Activated T-helper 1 cell treated with anti-CD3 and anti-CD28 coated beads, Interleukin-2, amount 50 U/mL, for 16 hours (primary cell): Measurements from ENCODE around the gene CRMP1.
"Not testable (repeated sequence)": the region's sequence is repeated elsewhere in the genome, so short reads cannot be mapped to it uniquely, and the experiment has no call there.

ENCODE experiments used
- DNase-seq, 2 donors: peaks; one replicate each; pipeline ENCODE4 v3.0.0-alpha.2; 2020; ENCODE audit warnings: low read depth in 1 of 2, low spot score in 1 of 2

Gene CRMP1

GRCh38 chr4:5824635-5825034 lies 68.3 kb downstream of the CRMP1 start:
- DNase-seq = no peak

GRCh38 chr4:5824227-5824626 lies 68.7 kb downstream of the CRMP1 start:
- no peak for DNase-seq

DNA sequence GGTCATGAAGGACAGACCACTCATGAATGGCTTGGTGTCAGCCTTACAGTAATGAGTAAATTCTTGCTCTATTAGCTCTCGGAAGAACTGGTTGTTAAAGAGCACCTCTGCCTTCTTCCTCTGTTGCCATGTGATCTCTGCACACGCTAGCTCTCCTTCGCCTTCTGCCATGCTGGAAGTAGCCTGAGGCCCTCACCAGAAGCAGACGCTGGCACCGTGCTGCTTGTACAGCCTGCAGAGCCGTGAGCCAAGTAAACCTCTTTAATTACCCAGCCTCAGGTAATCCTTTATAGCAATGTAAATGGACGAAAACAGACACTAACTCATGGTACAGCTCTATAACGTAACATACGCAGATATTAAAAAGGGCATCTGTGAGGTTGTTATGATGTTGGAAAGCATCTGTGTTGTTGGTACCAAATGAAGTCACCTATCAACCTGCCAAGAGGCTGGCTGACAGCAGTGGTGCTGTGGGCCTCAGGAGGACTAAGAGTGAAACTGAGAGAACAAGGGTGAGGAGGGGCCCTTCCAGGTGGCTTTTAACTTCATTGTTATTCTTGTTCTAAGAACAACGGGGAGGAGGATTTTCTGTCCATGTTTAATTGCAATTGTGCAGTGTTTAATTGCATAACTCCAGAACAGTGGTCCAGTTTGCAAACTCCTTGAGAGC lies 69.2 kb downstream of the CRMP1 start:
- no peak for DNase-seq

GRCh38 chr4:5822619-5823018 lies 70.3 kb downstream of the CRMP1 start:
- no peak for DNase-seq

DNA sequence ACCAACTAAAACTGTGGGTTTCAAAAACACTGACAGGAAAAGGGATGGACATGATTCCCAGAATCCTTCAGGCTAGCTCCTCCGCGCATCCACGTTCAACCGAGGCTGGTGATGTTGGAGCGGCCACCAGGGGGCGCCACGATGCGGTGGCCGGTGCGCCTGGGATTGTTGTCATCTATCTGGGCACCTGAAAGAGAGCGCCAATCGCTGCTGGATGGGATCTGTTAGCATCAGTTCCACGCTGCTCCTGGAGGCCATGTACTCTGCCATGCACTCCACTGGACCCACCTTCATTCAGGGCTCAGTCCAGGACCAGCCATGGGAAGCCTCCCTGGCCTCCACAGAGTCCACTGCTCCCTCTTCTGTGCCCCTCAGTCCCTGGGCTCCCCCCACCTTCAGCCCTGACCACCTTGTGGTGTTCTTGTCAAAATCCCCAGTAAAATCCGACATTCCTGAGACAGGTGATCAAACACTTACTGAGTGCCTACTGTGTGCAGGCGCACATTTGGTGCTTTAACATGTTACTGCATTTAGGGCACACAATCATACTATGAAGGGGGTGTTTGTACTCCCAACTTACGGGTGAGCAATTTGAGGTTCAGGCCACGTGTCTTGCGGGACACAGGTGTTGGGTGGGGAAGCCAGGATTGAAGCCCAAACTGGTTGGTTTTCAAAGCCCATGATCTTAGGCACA lies 71.1 kb downstream of the CRMP1 start:
- DNase-seq = no peak

- no peak for DNase-seq
Observed at GRCh38 chr4:5816851-5817375, 76.0 kb downstream of the CRMP1 start.

DNA sequence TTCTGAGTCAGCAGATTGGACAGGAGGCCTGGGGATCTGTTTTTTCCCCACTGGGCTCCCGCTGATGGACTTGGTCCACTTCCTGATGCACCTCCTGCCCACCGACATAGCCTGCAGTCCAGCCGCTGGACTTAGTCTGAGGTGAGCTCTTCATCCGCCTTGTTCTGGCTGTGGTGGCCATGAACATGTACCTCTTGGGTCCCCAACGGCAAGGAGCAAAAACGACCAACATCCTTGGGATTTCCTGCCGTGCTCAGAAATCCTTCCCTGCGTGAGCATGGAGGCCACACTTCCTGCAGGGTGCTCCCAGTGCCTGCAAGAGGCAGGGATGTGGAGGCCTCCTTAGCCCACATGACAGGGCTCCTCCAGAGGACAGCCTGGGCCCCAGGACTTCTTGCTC lies 76.8 kb downstream of the CRMP1 start:
- no peak for DNase-seq

DNA sequence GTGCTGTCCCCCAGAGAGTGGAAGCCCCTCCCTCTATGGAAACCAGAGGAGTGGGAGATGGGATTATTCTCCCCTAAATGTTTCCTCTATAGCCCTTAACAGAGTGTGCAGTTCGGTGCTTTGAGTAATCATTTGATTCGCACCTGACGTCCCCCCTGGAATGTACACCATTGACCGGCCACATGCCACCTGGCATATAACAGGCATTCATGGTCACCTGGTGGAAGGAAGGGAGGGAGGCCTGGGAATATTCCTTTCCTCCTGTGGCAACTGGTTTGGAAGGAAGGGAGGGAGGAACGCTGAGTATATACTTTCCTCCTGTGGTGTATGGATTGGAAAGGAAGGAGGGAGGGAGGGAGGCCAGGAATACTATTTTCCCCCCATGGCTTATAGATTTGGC lies 77.2 kb downstream of the CRMP1 start:
- DNase-seq = no peak

DNA sequence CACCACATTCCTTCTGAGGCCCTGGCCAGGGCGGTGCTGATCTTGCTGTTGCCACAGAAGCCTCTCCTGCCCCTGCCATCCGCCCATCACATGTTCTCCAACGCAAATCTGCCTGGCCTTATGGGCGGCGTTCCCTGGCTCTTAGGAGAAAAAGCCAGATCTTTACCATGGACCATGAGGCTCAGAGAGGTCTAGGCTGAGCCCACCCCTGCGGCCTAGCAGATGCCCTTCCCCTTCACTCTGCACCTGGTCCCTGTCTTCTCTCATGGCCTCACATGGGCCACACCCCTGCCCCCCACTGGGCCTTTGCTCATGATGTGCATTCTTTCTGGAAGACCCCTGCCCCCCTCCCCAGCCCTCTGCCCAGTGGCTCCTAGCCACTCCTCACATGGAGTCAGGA lies 78.5 kb downstream of the CRMP1 start:
- DNase-seq = no peak

- DNase-seq = no peak
Observed at GRCh38 chr4:5813882-5814255, 79.0 kb downstream of the CRMP1 start.

DNA sequence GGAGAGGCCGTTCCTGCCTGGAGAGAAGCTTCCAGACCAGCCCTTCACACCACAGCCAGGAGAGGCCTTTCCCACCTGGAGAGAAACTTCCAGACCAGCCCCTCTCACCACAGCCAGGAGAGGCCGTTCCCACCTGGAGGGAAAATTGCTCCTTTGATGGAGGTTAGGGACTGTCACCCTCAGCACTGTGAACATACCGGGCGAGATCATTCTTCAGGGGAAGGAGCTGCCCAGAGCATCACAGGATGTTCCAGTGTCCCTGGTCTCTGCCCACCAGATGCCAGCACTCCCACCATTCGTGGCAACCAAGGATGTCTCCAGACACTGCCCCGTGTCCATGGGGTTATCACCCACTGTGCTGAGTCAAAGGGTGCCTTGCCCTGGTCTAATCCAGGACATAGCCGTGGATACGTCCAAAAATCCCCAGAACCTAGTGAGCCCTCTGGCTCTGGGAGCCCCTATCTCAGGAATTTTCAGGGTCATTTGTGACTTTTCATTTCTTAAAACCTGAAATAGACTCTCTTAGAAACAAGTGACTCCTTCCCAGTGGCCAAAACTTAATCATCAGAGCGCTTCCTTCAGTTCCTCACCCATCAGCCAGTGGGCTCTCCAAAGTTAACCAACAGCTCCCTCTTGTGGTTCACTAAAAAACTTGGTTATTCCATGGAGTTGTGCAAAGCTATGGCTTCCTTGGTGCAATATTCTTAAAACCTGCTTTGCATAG lies 80.2 kb downstream of the CRMP1 start:
- DNase-seq = no peak

GRCh38 chr4:5812057-5812456 lies 80.8 kb downstream of the CRMP1 start:
- not testable (repeated sequence) for DNase-seq

GRCh38 chr4:5810770-5811430 lies 82.0 kb downstream of the CRMP1 start:
- DNase-seq = no peak

DNA sequence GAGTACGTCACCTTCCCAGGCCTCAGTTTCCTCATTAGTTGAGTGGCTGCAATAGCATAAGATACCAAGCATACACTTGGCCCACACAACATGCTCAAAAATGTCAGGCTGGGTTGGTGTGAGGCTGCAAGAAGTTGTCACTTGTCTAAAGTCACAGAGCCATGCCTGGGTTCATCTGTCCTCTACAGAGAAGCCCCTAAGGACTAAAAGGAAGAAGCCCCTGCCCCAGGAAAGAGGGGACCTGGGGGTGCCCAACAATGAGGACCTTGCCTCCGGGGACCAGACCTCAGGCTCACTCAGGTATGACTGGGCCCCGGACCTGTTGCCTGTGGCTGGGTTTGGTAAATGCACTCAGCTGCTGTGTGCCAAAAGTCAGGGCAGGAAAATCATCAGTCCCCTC lies 82.7 kb downstream of the CRMP1 start:
- no peak for DNase-seq

DNA sequence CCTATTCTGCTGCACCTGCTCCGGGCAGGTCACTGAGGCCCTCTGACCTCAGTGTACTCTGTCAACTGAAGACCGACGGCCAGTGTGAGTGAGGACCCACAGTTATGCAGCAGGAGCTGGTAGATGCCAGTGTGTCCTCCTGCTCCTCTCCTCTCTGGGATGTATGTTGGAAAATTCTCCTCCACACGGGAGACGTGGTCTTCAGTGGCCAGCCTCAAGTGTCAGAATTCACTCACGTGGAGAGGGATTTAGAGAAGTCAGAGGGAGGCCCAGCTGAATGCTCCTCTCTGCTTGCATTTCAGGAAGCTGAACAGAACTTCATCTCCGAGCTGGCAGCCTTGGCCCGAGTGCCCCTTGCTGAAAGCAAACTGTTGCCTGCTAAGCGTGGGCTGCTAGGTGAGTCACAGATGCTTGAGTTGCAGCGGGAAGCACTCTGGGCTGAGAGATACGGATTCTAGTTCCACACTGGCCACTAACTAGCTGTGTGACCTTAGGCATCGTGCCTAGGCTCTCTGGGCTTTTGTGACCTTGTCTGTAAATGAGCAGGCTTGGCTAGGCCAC lies 83.6 kb downstream of the CRMP1 start:
- DNase-seq = no peak

- no peak for DNase-seq
Observed at GRCh38 chr4:5808081-5808741, 84.7 kb downstream of the CRMP1 start.

GRCh38 chr4:5805270-5805669 lies 87.6 kb downstream of the CRMP1 start:
- DNase-seq = no peak

DNA sequence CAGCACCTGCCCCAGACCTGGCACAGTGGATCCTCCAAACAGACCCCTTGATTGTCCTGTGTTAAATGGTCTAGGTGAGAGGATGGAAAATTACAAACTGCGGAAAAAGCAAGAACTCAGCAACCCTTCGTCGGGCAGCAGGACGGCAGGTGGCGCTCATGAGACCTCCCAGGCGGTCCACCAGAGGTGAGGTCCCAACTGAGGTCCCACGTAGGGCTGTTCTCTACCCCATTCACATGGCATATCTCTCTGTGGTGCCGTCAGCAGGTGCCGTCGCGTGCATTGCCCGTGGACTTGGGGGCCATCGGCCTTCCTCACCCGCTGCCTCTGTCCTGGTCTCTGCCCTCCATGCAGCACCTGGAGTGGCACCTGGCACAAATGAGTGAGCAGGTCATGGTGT lies 88.2 kb downstream of the CRMP1 start:
- no peak for DNase-seq

DNA sequence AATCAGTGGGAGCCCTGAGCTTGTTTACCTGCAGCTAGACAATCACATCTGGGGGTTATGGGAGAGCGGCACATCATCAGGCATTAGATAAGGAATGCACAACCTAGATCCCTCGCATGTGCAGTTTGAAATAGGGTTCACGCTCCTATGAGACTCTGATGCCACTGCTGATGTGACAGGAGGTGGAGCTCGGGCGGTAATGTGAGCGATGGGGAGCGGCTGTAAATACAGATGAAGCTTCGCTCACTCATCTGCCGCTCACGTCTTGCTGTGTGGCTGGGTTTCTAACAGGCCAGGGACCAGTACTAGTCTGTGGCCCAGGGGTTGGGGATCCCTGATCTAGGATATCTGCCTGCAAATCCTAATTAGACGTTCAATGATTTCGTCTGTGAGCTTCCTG lies 90.3 kb downstream of the CRMP1 start:
- DNase-seq = no peak

GRCh38 chr4:5801696-5802095 lies 91.2 kb downstream of the CRMP1 start:
- DNase-seq = no peak

DNA sequence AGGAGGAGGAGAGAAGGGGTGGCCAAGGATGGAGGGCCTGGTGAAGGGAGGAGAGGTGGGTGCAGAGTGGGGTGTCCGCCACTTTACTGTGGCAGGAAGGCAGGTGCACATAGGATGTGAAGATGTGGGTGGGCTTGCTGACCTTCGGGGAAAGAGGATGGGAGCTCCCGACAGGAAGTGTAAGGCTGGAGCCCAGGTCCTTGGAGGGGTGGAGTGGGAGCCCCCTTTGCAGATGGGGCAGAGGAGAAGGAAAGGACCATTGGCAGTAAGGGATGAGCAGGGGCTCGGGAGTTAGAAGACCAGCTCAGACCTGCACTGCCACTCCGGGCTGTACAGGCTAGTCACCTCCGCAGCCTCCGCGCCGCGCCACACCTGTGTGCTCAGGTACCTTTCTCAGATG lies 92.4 kb downstream of the CRMP1 start:
- no peak for DNase-seq
